Measurements from ENCODE around the gene EXOC2.

DNA sequence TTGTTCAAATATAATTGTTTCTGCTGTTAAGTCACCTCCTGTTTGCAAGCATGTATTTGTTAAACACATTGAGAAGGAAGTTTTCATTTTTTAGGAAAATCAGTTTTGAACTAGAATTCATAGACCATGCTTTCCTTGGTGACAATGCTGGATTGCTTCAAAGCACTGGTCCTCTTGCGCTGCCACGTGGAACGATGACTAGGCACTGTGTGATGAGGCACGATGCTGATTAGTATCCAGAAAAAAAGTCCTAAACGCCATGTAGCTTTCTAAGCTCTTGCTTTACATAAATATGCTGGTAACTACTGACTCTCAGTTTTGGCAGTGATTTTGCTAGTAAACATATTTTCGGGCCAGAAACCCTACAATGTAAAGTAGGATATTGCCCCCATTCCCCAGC lies 11.1 kb upstream of the EXOC2 start:
- TF ChIP-seq, protein P1, sequence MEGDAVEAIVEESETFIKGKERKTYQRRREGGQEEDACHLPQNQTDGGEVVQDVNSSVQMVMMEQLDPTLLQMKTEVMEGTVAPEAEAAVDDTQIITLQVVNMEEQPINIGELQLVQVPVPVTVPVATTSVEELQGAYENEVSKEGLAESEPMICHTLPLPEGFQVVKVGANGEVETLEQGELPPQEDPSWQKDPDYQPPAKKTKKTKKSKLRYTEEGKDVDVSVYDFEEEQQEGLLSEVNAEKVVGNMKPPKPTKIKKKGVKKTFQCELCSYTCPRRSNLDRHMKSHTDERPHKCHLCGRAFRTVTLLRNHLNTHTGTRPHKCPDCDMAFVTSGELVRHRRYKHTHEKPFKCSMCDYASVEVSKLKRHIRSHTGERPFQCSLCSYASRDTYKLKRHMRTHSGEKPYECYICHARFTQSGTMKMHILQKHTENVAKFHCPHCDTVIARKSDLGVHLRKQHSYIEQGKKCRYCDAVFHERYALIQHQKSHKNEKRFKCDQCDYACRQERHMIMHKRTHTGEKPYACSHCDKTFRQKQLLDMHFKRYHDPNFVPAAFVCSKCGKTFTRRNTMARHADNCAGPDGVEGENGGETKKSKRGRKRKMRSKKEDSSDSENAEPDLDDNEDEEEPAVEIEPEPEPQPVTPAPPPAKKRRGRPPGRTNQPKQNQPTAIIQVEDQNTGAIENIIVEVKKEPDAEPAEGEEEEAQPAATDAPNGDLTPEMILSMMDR (conservative IDR thresholded peaks at IDR 0.05; ENCODE audit: low read length) = no peak
- TF ChIP-seq EZH2phosphoT487 (IDR thresholded peaks at IDR 0.05; ENCODE audit: borderline replicate concordance, low read depth, low read length) = no peak

Measured in OCI-LY7 (cell line).